Heart left ventricle (tissue), 16 donors: Measurements from ENCODE around the gene KRT39. TPM values are rescaled to one million over a fixed set of nuclear protein-coding genes. Genes with fewer than 3 reads are reported as not detected.

Experiments used
- ATAC-seq, 4 donors: fragments of 200-7000 bp; cut with Tn5 transposase; one replicate each; pipeline ENCODE4 v1.9.1; 2020 to 2022; ENCODE audit warnings: moderate library complexity in 4 of 4, mild to moderate bottlenecking in 3 of 4, moderate number of reproducible peaks in 1 of 4
- DNase-seq, 5 donors: peaks; one replicate each; pipeline ENCODE4 v3.0.0-alpha.2; 2020
- H3K27ac ChIP-seq, 12 donors: fragments of 200-600 bp; sonication (generic) in 4 of 12; one replicate each; pipeline versions ENCODE4 v1.5.0 to v1.8.0; 2016 to 2022; ENCODE audit warnings: mild to moderate bottlenecking in 2 of 12
- H3K27me3 ChIP-seq, 9 donors: fragments of 200-600 bp; sonication (generic) in 2 of 9; one replicate each; pipeline versions ENCODE4 v1.5.1 to v1.8.0; 2016 to 2022; ENCODE audit warnings: mild to moderate bottlenecking in 3 of 9
- H3K36me3 ChIP-seq, 9 donors: fragments of 200-600 bp; sonication (generic) in 2 of 9; one replicate each; pipeline versions ENCODE4 v1.5.0 to v1.8.0; 2018 to 2022; ENCODE audit warnings: mild to moderate bottlenecking in 2 of 9
- H3K4me1 ChIP-seq, 12 donors: fragments of 200-600 bp; sonication (generic) in 4 of 12; one replicate each; pipeline versions ENCODE4 v1.5.0 to v1.8.0; 2016 to 2022; ENCODE audit warnings: mild to moderate bottlenecking in 3 of 12
- H3K4me3 ChIP-seq, 12 donors: fragments of 200-600 bp; sonication (generic) in 4 of 12; one replicate each; pipeline versions ENCODE4 v1.5.0 to v1.8.0; 2017 to 2022; ENCODE audit warnings: mild to moderate bottlenecking in 9 of 12, moderate library complexity in 4 of 12
- H3K9me3 ChIP-seq, 12 donors: fragments of 200-600 bp; sonication (generic) in 4 of 12; one replicate each; pipeline versions ENCODE4 v1.5.0 to v1.8.0; 2016 to 2022; ENCODE audit warnings: mild to moderate bottlenecking in 1 of 12
- POLR2A ChIP-seq, 2 donors: fragments of 450-650 bp; IDR thresholded peaks; one replicate each; pipeline ENCODE4 v1.6.1; 2017; ENCODE audit warnings: antibody characterized with exemption in 2 of 2, mild to moderate bottlenecking in 2 of 2, moderate library complexity in 2 of 2
- WGBS, 4 donors: extraction: QIAGEN DNeasy Blood & Tissue Kit in 2 of 4; methylation state at CpG; one replicate each; pipeline versions ENCODE4 v1.1.5 to v1.1.7; 2013 to 2018; 5-methylcytosine and 5-hydroxymethylcytosine counted together
- intact Hi-C, 10 donors: fragments of 100-400 bp; cut with DNase I; formaldehyde crosslinking; loops; one replicate each; pipeline versions ENCODE4 v1.11.1 to v1.14.2; 2022
- polyA plus RNA-seq, 2 donors: library from polyadenylated mRNA; stranded (reverse); fragments of 200-250 nt; gene quantifications; one replicate each; pipeline ENCODE4 v1.2.3, GENCODE V29; 2013
- total RNA-seq, 9 donors: library from RNA; depleted of rRNA in 2 of 9; stranded (reverse); fragments of >200 nt in 2 of 9; fragmentation: NEBNext Ultra II Directional in 3 of 9; extraction: Animal tissue kit (Norgen Biotek cat#: 25700) in 3 of 9; gene quantifications; one replicate each; pipeline versions ENCODE4 v1.1.0 to v1.2.4, GENCODE V29; 2016 to 2023
- TF ChIP-seq, protein P1 (sequence below), 12 donors: fragments of 200-600 bp; sonication (generic) in 4 of 12; IDR thresholded peaks; one replicate each; pipeline versions ENCODE4 v1.5.0 to v1.8.0; 2018 to 2022; ENCODE audit warnings: antibody characterized with exemption in 12 of 12, mild to moderate bottlenecking in 5 of 12
- donor health status: ischemic (EF 13 %, LVEDD 7.1; RV severe dilation, severe dysfunction).
- donor health status: healthy with polysubstance abuse.
- donor health status: DM: no; HTN: yes; CAD: no.
- donor health status: DM: no; HTN: no; CAD: no.
- donor health status: ischemic (EF 25% LVEDD 6.9; RV normal size, moderate dysfunction).
- donor health status: ischemic (EF 25% LVEDD 5.7; RV mildly dilated, moderate dysfunction).
- donor health status: healthy.
- donor health status: DM: yes; HTN: yes; CAD: no.
- donor health status: ischemic (EF 35%, LVEDD 5.7; RV mildly dilated, moderate dysfunction).
- donor health status: nonischemic (EF 11% LVEDD 7.7; RV severe dilation, severe dysfunction).
- donor health status: DM: yes; HTN: yes; CAD: no.
- donor health status: PGD.
- donor health status: ischemic (EF 29% LVEDD 5.4; RV normal size, mild dysfunction).
- donor health status: nonischemic (EF 23%, LVEDD 6.1; RV moderate dilation, normal function).

Gene KRT39
- total and polyA plus RNA-seq, 11 donors: not detected

DNA sequence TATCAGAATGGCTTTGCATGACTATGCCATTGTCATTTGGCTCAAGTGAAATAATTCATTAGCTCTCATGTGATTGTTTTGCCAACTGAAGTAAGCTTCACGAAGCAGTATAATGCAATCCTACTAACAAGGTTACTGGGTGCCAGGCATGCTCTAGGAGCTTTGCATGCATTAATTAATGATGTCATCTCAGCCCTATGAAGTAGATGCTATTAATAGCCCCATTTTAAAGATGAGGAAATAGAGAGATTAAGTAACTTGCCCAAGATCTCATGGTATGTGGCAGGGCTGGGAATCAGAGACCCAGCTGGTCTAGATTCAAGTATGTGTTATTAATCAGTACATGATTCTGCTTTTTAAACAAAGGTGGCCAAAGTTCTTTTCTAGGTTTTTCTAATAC, 14.1 kb downstream of the KRT39 start:
- TF ChIP-seq, protein P1, sequence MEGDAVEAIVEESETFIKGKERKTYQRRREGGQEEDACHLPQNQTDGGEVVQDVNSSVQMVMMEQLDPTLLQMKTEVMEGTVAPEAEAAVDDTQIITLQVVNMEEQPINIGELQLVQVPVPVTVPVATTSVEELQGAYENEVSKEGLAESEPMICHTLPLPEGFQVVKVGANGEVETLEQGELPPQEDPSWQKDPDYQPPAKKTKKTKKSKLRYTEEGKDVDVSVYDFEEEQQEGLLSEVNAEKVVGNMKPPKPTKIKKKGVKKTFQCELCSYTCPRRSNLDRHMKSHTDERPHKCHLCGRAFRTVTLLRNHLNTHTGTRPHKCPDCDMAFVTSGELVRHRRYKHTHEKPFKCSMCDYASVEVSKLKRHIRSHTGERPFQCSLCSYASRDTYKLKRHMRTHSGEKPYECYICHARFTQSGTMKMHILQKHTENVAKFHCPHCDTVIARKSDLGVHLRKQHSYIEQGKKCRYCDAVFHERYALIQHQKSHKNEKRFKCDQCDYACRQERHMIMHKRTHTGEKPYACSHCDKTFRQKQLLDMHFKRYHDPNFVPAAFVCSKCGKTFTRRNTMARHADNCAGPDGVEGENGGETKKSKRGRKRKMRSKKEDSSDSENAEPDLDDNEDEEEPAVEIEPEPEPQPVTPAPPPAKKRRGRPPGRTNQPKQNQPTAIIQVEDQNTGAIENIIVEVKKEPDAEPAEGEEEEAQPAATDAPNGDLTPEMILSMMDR (IDR thresholded peaks at IDR 0.05): no peak
- no peak for TF ChIP-seq POLR2A (IDR thresholded peaks at IDR 0.05)
- H3K27ac ChIP-seq: no peak overlapping the region
- peaks cover 0 to 43% (median 15%) of the 10 kb centered on the region in 9 donors for H3K27me3 ChIP-seq
- no peak for DNase-seq
- H3K4me1 ChIP-seq: no peaks in the 10 kb centered on the region
- H3K9me3 ChIP-seq: no peaks in the 10 kb centered on the region
- no peak overlapping the region for H3K4me3 ChIP-seq
- no peaks in the 10 kb centered on the region for H3K36me3 ChIP-seq
- ATAC-seq: no peak
- intact Hi-C loops: no loop called here
- WGBS, 4 donors: 65 to 75% (median 72%) methylated on average over 1 of the region's 1 CpG

DNA sequence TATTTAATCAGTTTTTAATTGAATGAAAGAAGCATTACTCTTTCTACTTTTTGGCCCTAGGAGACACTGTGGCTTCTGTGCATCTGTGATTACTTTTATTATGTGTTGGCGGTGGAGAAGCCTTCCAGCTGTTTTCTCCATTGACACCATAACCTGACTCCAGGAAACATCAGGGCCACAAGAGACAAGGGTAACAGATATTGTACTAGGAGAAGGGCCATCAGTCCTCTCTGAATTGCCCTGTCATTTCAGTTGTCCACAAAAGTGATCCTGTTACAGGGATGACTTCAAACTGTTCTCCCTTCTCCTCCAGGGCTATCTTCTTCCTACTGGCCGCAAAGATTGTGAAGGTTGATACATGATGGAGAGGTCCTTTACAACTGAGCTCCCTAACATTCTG, 14.6 kb downstream of the KRT39 start:
- 57 to 72% (median 71%) methylated on average over 2 of the region's 2 CpGs for WGBS, 4 donors
- Histone ChIP-seq H3K4me1 (no peaks in the 10 kb centered on the region), H3K4me3 (no peak overlapping the region), H3K9me3 (no peaks in the 10 kb centered on the region), H3K36me3 (no peaks in the 10 kb centered on the region), H3K27me3 (peaks cover 0 to 47% (median 16%) of the 10 kb centered on the region in 9 donors), H3K27ac (no peak overlapping the region)
- DNase-seq (no peak), ATAC-seq (no peak)
- TF ChIP-seq, protein P1 (IDR thresholded peaks at IDR 0.05): no peak
- TF ChIP-seq POLR2A (IDR thresholded peaks at IDR 0.05): no peak
- intact Hi-C loops: no loop called here

DNA sequence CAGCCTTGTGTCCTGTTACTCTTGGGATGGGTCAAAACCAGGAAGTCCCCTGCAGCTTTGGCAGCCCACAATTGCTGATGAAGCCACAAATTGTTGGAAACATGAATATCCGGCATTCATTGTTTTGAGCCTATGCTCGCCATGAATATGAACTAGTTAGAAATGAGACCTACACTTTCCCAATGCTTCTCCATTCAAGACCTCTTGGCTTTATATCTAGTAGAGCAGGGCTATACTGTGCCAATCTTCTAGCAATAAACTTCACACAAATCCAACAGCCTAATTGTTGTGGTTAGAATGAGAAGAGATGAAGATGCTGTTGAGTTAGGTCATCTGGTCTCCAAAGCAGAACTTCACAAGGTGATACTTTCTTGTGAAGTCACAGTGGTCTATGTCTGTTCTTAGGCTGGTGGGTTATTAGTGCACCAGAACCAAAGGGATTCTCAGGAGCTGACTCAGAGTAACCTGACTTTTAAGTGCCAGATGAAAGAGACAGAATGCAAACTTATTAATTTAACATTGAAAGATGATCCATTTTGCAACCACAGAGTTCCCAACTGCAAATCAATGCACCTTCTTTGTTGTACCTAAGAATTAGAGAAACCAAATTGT, 15.6 kb downstream of the KRT39 start:
- no peaks in the 10 kb centered on the region for H3K36me3 ChIP-seq
- no peak overlapping the region for H3K4me3 ChIP-seq
- no peak overlapping the region for H3K27ac ChIP-seq
- peaks cover 0 to 51% (median 16%) of the 10 kb centered on the region in 9 donors for H3K27me3 ChIP-seq
- intact Hi-C loops: no loop called here
- ATAC-seq: no peak
- TF ChIP-seq, protein P1 (IDR thresholded peaks at IDR 0.05): no peak
- TF ChIP-seq POLR2A (IDR thresholded peaks at IDR 0.05): no peak
- H3K4me1 ChIP-seq: no peaks in the 10 kb centered on the region
- no peaks in the 10 kb centered on the region for H3K9me3 ChIP-seq
- 93 to 98% (median 96%) methylated on average over 2 of the region's 2 CpGs for WGBS, 4 donors
- no peak for DNase-seq

DNA sequence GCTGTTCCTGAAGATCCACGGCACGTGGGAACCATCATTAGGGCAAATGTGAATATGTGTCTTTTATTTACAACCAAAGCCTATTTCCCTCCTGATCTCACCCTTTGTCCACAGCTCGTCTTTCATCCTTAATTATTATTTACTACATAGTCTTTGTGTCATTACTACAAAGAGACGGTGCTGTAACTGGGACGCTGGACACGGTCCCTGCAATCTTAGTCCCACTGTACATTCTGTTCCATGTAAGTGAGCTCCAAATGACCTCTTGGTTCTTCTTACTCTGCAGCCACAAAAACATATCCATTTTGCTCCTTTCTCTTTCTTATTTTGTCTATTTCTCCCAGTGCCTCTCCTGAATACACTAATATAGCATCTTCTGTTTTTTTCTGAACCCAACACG, 16.6 kb downstream of the KRT39 start:
- intact Hi-C loops: no loop called here
- no peak for TF ChIP-seq POLR2A (IDR thresholded peaks at IDR 0.05)
- TF ChIP-seq, protein P1 (IDR thresholded peaks at IDR 0.05): no peak
- WGBS, 4 donors: 80 to 87% (median 85%) methylated on average over 7 of the region's 7 CpGs
- Histone ChIP-seq H3K4me3 (no peak overlapping the region), H3K9me3 (no peaks in the 10 kb centered on the region), H3K4me1 (no peaks in the 10 kb centered on the region), H3K27ac (no peak overlapping the region), H3K36me3 (no peaks in the 10 kb centered on the region), H3K27me3 (peaks cover 0 to 52% (median 16%) of the 10 kb centered on the region in 9 donors)
- ATAC-seq (no peak), DNase-seq (no peak)
